ENCODE results near the gene PHACTR2.
"Not testable (repeated sequence)": the region's sequence is repeated elsewhere in the genome, so short reads cannot be mapped to it uniquely, and the experiment has no call there.

Gene PHACTR2

DNA sequence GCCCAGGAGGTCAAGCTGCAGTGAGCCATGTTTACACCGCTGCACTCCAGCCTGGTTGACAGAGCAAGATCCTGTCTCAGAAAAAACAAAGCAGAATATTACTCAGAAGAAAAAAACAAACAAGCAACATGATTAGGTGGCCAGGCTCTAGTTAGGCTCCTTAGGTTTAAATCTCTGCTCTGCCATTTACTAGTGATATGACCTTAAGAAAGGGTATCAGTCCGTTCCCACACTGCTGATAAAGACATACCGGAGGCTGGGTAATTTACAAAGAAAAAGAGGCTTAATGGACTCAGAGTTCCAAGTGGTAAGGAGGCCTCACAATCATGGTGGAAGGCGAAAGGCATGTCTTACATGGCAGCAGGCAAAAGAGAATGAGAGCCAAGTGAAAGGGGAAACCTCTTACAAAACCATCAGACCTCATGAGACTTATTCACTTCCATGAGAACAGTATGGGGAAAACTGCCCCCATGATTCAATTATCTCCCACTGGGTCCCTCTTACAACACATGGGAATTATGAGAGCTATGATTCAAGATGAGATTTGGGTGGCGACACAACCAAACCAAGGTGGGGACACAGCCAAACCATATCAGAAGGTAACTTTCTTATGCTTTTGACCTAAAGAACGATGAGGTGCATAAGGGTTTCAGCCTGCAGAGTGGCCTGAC is 163.0 kb downstream of the PHACTR2 start:
- TF ChIP-seq ZFX (IDR thresholded peaks at IDR 0.05; ENCODE audit: borderline replicate concordance) (no peak), CTCF (IDR thresholded peaks at IDR 0.05) (no peak)
- no peak overlapping the region for H3K27ac ChIP-seq

GRCh38 chr6:143842461-143842901 is 164.7 kb downstream of the PHACTR2 start:
- peak overlapping the region; percentile 57 for H3K27ac ChIP-seq
- TF ChIP-seq CTCF (IDR thresholded peaks at IDR 0.05) (no peak), ZFX (IDR thresholded peaks at IDR 0.05; ENCODE audit: borderline replicate concordance) (no peak)

DNA sequence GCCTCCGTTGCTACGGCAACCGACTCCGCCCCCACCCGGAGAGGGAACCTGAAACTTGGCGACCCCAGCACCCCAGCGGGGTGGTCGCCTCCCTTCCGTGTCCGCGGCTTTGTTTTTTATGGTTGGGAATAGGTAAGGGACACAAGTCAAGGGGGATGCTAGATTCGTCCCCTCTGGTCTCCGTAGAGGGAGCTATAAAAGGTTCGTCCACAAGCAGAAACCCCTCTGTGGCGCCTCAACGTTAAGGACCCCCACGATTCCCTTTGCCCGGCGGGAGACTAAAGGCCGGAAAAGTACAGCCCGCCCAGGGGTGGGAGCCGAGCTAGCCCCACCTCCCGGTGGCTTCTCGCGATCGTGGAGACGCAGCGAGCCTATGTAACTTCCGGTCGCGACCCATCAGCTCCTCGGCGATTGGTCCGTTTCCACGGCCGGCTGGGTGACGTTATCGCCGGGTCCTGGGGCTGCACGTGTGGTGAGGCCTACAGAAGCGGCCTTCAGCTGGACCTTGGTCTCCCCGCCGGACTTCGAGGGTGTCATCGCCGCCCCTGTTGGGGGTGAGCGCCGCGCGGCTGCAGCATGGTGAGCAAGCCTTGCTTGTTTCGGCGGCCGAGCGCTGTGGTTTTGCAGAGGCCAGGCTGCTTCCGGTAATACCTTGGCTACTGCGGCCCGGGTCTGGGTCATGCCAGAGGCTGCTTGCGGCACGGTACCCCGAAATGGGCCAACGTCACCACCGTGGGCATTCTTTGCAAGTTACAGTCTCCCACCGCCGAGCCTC is 165.3 kb downstream of the PHACTR2 start, which contains the start of gene LTV1:
Gene LTV1, plus strand, starts transcription at position 437 of the 775 bp plus-strand sequence. Its CDS starts 140 bp downstream, at position 577.
- TF ChIP-seq CTCF (IDR thresholded peaks at IDR 0.05) (no peak), ZFX (IDR thresholded peaks at IDR 0.05; ENCODE audit: borderline replicate concordance) (peak; percentile 38; the same call in 1 of the 2 replicates)
- H3K27ac ChIP-seq: peak within 1 kb of the TSS; percentile 57

GRCh38 chr6:143843677-143843999 is 165.9 kb downstream of the PHACTR2 start:
- TF ChIP-seq ZFX (IDR thresholded peaks at IDR 0.05; ENCODE audit: borderline replicate concordance) (no peak), CTCF (IDR thresholded peaks at IDR 0.05) (no peak)
- peak overlapping the region; percentile 57 for H3K27ac ChIP-seq

- peak overlapping the region; percentile 57 for H3K27ac ChIP-seq
- TF ChIP-seq ZFX (IDR thresholded peaks at IDR 0.05; ENCODE audit: borderline replicate concordance) (no peak), CTCF (IDR thresholded peaks at IDR 0.05) (no peak)
Measured at GRCh38 chr6:143844006-143844405, 166.2 kb downstream of the PHACTR2 start.

- H3K27ac ChIP-seq: no peak overlapping the region
- TF ChIP-seq ZFX (IDR thresholded peaks at IDR 0.05; ENCODE audit: borderline replicate concordance) (no peak), CTCF (IDR thresholded peaks at IDR 0.05) (no peak)
Measured at GRCh38 chr6:143845033-143845432, 167.3 kb downstream of the PHACTR2 start.

DNA sequence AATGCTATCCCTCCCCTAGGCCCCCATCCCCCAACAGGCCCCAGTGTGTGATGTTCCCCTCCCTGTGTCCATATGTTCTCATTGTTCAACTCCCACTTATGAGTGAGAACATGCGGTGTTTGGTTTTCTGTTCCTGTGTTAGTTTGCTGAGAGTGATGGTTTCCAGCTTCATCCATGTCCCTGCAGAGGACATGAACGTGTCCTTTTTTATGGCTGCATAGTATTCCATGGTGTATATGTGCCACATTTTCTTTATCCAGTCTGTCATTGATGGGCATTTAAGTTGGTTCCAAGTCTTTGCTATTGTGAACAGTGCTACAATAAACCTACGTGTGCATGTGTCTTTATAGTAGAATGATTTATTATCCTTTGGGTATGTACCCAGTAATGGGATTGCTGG is 173.9 kb downstream of the PHACTR2 start:
- not testable (repeated sequence) for H3K27ac ChIP-seq

DNA sequence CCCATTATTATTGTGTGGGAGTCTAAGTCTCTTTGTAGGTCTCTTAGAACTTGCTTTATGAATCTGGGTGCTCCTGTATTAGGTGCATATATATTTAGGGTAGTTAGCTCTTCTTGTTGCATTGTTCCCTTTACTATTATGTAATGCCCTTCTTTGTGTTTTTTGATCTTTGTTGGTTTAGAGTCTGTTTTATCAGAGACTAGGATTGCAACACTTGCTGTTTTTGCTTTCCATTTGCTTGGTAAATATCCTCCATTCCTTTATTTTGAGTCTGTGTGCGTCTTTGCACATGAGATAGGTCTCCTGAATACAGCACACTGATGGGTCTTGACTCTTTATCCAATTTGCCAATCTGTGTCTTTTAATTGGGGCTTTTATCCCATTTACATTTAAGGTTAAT is 177.3 kb downstream of the PHACTR2 start:
- H3K27ac ChIP-seq: not testable (repeated sequence)

GRCh38 chr6:143856762-143857161 is 179.0 kb downstream of the PHACTR2 start:
- not testable (repeated sequence) for H3K27ac ChIP-seq

All from 22Rv1 (cell line).